Esophagus mucosa (tissue), 1 donor: Measurements from ENCODE around the gene ADCY7. TPM values are rescaled to one million over a fixed set of nuclear protein-coding genes. Genes with fewer than 3 reads are reported as not detected.
A peak's percentile ranks its signal among the peaks of the same experiment; 100 is the strongest.

Experiments used
- ATAC-seq: fragments of 200-7000 bp; cut with Tn5 transposase; one replicate; pipeline ENCODE4 v1.9.1; 2020
- total RNA-seq: library from RNA; stranded (reverse); gene quantifications from one replicate; pipeline ENCODE4 v1.2.4, GENCODE V29; 2023
- donor health status: DM: yes; HTN: yes; CAD: no.

ADCY7 gene
- total RNA-seq, 1 donor from 2014 or later: 26.8 TPM

DNA sequence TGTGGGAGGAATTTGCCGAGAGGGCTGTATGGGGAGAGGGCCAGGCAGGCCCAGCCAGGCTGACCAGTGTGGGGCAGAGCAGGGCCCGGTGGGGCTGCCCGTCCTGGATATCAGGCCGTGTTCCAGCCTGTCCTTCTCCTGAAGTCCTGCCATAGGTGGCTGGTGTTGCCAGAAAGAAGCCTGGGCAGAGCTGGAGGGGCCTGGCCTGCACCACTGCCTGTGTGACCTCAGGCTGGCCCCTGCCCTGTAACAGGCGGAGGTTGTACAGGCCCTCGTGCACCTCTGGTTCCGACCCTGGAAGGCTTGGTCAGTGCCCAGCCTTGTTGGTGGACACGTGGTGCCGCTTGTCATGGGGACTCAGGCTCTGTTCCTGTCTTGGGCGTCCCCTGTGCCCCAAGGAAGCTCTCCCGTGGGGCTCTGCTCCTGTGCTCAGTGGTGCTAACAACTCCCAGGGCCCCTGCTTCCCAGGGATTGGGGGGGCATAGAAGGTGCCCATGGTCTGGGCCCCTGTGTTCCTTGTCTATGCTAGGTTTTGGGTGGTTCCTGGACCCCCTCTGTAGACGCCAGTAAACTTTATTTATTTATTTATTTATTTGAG lies 33.3 kb downstream of the ADCY7 start:
- ATAC-seq: no peak

DNA sequence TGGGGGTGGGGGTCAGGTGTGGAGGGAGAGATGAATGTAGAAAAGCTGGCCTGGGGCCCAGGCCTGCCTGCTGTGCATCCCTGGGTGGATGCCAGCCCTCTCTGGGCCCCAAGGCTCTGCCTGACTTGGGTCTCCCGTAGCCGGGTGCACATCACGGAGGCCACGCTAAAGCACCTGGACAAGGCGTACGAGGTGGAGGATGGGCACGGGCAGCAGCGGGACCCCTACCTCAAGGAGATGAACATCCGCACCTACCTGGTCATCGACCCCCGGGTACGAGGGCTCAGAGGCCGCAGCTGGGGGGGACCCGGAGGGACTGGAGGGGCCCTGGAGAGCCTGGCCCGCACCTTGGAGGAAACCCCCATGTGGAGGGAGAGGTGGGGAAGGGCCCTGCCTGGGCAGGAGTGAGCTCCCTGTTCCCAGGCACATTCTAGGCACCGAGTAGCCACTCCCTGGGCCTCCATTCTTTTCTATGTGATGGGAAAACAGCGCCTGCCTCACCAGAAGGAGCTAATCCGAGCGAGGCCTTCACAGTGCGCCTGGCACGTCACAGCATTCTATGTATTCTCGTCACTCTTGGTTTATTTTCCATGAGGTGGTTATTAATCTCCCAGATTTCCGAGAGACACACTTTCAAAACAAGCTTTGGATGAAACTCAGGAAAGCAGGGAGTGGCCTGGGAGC lies 34.7 kb downstream of the ADCY7 start:
- peak; percentile 8 for ATAC-seq

DNA sequence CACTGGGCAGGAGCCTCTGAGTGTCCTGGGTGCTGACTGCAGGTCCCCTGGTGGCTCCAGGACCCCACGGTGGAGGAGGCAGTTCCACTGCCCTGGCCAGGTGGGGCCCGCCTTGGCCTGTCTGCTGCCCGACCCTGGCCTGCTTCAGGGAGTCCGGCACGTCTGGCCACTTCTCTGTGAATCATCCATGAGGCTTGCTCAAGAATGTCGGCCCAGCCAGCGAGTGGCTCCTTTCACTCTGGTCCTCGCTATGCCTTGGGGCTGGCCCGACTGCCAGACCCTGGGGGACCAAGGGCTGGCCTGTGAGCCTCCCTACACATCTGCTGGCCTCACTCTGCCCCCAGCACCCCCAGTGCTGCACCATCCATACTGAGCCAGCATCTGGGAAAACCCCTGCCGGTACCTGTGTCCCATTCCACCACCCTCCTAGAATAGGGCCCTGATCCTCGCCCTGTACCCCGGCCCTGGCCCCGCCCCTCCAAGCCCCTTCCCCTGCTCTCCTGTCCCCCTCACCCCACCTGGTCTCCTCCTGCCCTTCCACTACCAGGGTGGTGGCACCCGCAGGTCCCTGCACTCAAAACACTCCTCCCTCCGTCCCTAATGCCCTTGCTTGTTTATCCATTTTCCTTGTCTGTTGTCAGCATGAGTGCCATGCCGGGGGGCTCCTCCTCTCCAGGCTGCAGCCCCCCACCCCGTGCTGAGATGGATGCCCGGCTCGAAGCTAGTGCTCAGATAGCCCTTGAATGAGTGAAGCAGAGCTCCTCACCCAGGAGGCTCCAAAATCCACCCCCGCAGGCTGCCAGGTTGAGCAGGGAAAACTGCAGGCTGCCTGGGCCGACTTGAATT lies 35.5 kb downstream of the ADCY7 start:
- ATAC-seq: peak; percentile 49

DNA sequence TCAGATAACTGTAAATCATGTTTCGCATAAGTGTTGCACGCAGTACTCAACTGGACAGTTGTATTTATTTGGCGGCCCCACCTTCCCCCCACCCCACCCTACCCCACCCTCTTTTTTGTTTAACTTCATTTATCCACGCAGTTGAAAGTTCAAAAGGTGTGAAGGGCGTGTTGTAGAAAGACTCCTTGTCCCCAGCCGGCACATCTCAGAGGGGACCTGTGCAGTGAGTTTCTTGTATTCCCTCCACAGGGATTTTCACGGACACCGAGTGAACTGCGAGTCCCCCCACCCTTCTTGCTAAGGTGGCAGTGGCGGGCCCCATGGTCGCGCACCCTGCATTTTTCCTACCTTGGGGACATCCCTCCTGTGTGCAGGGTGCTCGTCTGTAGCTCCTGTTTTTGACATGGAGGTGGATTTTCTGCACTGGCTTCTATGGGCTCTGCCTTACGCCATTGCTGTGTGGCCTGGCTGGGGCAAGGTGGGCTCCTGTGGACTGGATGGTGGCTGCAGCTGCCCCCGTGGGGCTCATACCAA lies 36.2 kb downstream of the ADCY7 start:
- ATAC-seq: no peak

DNA sequence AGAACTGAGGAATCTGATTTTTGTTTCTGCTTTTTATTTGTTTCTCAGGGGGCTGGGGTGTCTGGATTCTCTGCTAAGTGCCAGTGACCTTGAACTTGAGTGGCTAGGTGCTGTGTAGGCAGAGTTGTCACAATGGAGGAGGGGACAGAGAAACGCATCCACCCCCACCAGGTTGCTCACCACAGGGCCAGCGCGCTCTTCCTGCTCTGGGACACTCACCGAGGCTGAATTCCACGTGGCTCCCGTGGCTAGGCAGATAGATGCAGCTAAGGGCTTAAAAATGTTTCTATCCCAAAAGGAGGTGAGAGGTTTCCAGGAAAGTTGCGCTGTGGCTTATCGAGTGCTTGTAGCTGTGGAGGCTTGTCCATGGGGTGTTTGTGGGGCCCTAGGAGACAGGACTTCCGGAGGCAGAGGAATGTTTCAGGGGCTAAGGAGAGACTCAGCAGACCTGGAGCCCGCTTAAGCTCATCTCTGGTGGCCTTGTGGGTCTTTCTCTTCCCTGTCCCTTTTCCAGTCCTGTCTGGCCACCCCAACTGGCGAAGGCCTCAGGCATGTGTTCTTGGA lies 36.8 kb downstream of the ADCY7 start:
- ATAC-seq: no peak

- no peak for ATAC-seq
Observed at GRCh38 chr16:50303605-50304466, 37.5 kb downstream of the ADCY7 start.

DNA sequence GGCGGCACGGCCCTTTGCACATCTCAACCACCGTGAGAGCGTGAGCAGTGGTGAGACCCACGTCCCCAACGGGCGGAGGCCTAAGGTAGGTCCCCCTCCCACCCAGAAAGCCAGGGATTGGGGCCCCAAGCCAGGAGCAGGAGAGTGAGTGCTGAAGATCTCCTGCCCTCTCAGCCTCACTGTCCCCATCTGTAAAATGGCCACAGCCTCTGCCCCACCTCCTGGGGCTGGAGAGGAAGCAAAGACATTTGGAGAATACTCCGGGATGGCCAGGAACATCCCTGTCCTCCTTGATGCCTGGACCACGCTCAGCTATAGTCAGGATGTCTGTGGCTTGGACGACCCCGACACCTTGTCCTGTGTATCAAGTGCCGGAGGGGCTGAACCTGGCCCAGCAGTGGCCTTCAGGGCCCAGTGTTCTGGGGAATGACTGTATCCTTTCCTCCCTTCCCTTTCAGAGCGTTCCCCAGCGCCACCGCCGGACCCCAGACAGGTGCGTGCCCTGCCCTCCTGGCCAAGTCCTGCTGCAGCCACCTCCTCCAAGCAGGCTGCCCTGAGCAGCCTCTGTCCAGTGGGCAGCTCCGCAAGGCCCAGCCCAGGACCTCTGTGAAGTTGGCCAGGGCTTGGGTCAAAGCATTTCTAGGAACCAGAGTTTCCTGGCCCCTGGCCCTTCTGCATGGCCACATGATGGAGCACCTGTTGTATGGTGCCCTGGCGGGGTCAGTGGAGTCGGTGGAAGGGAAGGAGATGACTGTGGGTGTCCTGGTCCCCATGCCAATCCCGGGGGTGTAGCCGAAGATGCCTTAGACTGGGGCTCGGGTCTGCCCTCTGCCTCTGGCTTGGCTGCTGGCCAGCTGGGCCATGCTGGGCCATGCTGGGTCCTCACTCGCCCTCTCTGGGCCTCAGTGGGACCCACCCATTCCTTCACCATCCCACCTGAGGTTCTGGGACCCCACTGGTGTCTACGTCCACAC lies 38.4 kb downstream of the ADCY7 start:
- ATAC-seq: no peak

- ATAC-seq: no peak
Observed at GRCh38 chr16:50305441-50306061, 39.2 kb downstream of the ADCY7 start.

- ATAC-seq: no peak
Observed at GRCh38 chr16:50306287-50306686, 39.9 kb downstream of the ADCY7 start.

DNA sequence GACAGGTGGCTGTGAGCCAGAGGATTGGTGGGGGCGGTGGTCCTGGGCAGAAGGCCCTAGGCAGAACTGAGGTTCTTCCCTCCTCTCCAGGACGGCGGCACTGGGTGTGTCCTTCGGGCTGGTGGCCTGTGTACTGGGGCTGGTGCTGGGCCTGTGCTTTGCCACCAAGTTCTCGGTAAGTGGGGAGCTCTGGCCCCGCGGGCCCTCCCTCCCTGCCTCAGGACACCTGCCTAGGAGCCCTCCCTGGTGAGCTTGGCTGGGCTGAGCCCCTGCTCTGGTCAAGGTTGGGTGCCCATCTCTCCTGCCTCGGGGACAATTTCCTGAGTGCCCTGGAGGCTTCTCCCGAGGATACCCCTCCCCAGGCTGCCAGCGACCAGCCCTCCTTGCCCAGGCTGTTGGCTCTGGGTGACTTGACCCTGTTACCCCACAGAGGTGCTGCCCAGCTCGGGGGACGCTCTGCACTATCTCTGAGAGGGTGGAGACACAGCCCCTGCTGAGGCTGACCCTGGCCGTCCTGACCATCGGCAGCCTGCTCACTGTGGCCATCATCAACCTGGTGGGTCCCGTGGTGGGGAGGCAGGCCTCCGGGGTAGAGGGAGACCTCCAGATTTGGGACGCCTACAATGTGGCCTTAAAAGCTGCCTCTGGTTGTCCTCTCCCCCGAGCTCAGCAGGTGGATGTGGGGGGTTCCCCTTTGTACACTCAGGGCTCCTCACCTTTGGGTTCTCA lies 42.0 kb downstream of the ADCY7 start:
- no peak for ATAC-seq

DNA sequence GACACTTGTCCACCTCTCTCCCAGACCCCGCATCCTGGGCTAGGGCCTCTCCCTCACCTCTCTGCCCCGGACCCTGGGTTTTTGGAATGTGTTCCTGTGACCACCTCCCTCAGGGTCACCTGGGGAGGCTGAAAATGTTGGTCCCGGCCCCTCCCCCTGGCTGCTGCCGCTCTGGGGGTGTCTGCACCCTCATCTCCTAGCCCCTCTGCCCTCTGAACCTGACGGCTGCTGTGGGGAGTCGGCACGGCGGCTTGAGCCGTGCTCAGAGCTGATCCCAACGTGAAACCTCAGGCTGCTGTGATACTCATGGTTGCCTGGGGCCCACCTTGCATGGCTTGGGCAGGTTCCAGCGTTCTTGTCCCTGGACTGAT lies 42.8 kb downstream of the ADCY7 start:
- ATAC-seq: no peak

DNA sequence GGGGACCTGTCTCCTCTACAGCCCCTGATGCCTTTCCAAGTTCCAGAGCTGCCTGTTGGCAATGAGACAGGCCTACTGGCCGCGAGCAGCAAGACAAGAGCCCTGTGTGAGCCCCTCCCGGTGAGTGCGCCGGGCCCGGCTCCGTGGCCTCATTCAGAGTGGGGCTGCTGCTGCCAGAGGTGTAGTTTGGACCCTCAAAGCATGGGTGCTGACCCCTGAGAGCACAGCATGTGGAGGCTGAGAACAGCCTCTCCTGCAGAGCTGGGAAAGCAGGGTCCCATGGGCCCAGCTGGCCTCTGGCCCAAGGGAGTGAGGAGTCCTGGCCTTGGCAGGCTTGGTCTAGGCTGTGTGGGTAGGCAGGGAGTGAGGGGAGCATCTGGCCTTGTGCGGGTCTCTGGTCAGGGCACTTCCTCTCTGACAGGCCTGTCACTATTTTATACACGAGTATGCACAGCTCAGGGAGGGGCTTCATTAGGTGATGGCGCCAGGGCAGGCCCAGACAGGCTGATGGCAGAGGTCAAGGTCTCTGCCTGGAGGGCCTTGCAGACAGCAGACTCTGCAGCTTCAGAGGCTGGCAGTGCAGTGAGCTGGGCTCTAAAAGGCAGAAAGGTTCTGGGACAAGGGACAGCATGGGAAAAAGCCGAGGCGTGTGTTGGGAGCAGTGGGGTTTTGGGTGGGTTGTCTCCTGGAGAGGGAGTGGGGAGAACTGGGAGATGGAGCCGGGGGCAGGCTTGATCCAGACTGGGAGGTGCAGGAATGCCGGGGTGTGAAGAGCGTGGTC lies 43.4 kb downstream of the ADCY7 start:
- ATAC-seq: peak; percentile 38

DNA sequence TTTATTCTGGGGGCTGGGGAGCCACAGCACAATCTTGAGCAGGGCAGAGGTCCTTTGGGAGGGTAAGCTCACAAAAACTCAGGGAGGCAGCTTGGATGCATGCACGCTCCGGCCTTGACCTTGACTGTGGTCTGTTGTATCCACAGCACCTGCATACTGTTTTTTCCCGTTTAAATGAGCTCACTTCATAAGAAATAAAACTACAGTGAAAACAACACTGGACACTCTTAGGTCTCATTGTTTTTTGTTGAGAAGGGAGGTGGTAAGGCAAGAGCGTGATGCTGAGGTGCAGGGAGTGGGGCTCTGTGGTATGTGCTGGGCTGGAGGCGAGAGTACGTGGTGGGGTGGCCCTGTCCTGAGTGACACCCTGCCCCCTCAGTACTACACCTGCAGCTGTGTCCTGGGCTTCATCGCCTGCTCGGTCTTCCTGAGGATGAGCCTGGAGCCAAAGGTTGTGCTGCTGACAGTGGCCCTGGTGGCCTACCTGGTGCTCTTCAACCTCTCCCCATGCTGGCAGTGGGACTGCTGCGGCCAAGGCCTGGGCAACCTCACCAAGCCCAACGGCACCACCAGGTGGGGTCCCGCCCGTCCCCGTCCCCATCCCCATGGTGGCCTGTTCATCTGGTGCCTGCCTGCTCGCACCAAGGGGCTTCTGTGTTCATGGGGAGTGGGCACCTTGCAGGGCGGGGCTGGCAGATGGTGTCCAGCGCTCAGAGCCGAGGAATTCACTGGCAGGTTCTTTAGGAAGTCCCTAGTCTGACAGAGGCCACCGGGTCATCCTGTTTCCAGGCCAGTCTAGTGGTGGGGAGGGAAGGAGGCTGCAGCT lies 44.2 kb downstream of the ADCY7 start:
- peak; percentile 1 for ATAC-seq

DNA sequence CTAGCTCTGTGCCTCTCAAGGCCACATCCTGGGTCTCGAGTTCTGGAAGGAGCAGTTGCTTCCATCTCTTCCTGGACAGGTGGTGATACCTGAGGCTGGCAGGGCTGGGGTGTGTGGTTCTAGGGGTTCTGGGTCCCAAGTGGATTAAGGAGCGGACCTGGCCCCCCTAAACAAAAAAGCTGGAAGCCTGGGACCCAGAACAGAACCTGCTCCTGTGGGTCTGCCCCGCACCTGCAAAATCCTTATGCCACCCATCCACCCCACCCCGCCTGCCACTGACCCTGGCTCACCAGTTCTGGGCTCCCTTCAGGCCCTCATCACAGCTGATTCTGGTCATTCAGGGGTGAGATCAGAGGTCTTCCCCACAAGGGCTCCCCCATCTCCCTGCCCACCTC lies 44.8 kb downstream of the ADCY7 start:
- ATAC-seq: no peak

DNA sequence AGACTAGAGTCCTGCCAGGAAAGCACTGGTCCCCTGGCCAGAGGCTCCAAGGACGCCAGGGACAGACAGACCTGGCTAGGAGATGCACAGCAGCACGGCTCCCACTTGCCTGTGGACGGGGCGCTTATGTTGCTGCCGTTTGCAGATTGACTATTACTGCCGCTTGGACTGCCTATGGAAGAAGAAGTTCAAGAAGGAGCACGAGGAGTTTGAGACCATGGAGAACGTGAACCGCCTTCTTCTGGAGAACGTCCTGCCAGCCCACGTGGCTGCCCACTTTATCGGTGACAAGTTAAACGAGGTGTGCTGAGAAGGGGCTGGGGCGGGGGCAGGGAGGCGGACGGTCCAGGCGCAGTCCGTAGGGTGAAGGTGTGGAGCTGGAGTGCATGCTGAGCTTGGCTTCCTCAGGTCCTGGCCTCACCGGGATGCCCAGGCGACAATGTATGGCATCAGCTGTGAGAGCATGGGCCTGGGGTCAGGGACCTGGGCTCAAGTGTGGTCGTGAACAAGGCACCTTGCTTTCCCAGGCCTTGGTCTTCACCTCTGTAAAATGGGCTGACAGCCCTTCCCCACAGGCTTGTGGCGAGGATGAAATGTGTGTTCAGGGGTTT lies 45.6 kb downstream of the ADCY7 start:
- no peak for ATAC-seq

- peak; percentile 30 for ATAC-seq
Observed at GRCh38 chr16:50313596-50314478, 47.5 kb downstream of the ADCY7 start.
